Measurements from ENCODE around the gene DHX58.

Gene DHX58

DNA sequence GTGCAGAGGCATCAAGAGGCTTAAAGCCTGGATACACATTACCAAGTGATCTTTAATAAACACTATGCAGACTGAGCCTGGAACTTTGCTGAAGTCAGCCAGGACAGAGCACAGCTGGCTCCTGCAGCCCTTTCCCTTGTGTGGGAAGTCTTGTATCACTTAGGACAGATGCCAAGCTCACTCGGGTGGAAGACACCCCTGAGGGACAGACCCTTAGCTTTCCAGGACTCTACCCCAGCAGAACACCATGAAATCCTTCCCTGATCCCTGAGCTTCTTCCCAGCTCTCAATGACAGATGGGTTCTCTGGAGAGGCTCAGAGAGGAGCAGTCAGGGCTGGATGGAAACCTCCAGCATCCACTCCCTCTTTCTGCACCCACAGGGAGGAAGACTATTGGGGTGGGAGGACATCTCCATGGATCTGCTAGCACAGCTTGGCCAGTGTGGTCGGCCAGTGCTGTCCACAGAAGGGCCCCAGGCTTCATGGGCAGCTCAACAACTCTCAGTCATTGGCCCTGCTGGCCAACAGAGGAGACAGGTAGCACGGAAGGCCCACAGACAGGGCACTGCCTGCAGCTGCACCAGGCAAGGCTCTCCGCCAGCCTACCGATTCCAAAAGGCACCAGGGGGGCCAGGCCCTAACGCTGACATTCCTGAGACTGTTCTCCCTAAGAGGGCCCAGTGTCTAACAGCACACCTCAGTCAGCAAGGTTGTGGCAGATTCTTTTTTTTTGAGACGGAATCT is 26.4 kb upstream of the DHX58 start:
- Histone ChIP-seq H3K27me3 (no peaks in the 10 kb centered on the region), H4K20me1 (peaks cover 99% of the 10 kb centered on the region), H3K4me3 (no peak overlapping the region), H3K4me1 (peaks cover 65% of the 10 kb centered on the region), H3K9ac (no peak overlapping the region), H3K4me2 (no peak overlapping the region), H3K36me3 (peaks cover 84% of the 10 kb centered on the region), H3K27ac (no peak overlapping the region), H3K9me3 (no peaks in the 10 kb centered on the region)
- TF ChIP-seq Cebpa-rat (IDR thresholded peaks at IDR 0.05) = no peak

DNA sequence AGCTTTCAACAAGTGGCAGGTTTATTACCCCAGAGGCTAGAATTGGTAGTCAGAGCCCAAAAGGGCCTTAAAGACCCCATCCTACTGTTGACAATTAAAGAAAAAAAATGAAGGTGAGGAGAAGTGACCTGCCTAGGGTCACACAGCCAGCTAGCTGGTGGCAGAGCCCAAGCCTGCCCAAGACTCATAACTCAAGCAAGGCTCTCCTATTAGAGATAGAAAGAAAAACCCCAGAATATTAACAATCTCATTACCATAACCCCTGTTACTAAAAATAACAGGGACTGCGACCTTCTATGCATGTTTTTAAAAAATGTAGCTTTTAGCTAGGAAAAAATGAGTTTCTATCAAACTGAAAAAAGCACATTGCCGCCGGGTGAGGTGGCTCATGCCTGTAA is 24.1 kb upstream of the DHX58 start:
- Histone ChIP-seq H3K9ac (no peak overlapping the region), H3K36me3 (peaks cover 64% of the 10 kb centered on the region), H3K4me2 (no peak overlapping the region), H3K27me3 (no peaks in the 10 kb centered on the region), H3K27ac (no peak overlapping the region), H3K4me3 (no peak overlapping the region), H3K4me1 (peaks cover 66% of the 10 kb centered on the region), H3K9me3 (no peaks in the 10 kb centered on the region), H4K20me1 (peaks cover 99% of the 10 kb centered on the region)
- TF ChIP-seq Cebpa-rat (IDR thresholded peaks at IDR 0.05) = no peak

DNA sequence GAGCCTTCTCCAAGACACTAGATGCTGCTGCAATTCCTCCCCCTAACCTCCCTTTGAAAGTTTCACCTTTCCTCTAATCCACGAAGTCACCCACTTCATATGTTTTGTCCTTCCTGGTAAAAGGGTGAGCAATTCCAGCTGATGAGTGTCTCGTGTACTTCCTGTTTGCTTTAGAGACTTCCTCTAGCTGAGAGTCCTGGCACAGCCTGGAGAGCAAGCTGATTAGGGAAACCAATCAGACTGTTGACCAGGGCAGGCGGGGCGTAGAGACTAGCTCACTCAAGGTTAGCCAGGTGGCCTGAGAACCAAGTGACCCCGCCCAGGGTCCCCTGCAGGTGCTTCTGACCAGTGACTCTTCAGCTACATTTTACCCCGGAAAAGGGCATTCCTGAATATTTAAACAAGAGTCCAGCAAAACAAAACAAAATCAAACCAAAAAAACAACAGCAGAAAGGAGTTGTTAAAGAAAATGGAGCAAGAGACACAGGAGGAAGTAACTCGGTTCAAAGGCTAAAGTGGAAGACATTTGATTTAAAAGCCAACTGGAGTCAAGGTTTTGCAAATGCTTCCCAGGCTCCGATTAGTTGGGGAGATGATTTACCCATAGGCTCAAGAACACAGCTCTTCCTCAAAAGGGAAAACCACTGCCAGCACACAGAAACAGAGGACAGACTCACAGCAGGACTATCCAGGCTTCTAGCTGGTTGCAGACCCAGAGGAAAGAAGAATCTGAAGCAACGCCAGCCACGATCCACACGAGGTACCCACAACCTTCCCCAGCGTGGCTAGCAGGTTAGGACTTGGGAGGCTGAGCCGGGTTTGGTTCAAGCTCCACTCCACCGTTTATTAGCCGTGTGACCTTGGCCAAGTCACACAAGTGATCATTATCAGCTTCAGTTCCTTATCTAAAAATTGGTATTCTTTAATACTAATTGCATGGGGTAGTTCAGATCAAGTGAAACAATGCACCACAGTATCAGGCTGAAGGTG is 23.4 kb upstream of the DHX58 start:
- peak overlapping the region; percentile 42 for H3K4me2 ChIP-seq
- no peak overlapping the region for H3K4me3 ChIP-seq
- no peak overlapping the region for H3K9ac ChIP-seq
- H4K20me1 ChIP-seq = peaks cover 99% of the 10 kb centered on the region
- H3K4me1 ChIP-seq = peaks cover 66% of the 10 kb centered on the region
- H3K27me3 ChIP-seq = no peaks in the 10 kb centered on the region
- H3K27ac ChIP-seq = no peak overlapping the region
- H3K36me3 ChIP-seq = peaks cover 59% of the 10 kb centered on the region
- TF ChIP-seq Cebpa-rat (IDR thresholded peaks at IDR 0.05) = no peak
- H3K9me3 ChIP-seq = no peaks in the 10 kb centered on the region

DNA sequence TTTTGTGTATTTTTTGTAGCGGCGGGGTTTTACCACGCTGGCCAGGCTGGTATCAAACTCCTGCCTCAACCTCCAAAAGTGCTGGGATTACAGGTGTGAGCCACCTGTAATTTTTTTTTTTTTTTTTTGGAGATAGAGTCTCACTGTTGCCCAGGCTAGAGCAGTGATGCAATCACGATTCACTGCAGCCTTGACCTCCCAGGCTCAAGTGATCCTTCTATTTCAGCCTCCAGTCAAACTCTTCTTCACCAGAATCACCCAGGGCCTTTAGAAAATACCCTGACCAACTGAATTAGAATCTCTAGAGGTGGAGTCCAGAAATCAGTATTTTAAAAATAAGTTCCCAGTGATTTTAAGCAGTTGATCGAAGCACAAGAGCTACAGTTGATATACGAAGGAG is 22.6 kb upstream of the DHX58 start:
- Histone ChIP-seq H3K4me2 (no peak overlapping the region; the same call in 1 of the 2 replicates), H4K20me1 (peaks cover 100% of the 10 kb centered on the region), H3K36me3 (peaks cover 59% of the 10 kb centered on the region), H3K27ac (no peak overlapping the region), H3K4me3 (no peak overlapping the region), H3K9me3 (no peaks in the 10 kb centered on the region), H3K9ac (no peak overlapping the region), H3K27me3 (no peaks in the 10 kb centered on the region), H3K4me1 (peaks cover 67% of the 10 kb centered on the region)
- no peak for TF ChIP-seq Cebpa-rat (IDR thresholded peaks at IDR 0.05)

DNA sequence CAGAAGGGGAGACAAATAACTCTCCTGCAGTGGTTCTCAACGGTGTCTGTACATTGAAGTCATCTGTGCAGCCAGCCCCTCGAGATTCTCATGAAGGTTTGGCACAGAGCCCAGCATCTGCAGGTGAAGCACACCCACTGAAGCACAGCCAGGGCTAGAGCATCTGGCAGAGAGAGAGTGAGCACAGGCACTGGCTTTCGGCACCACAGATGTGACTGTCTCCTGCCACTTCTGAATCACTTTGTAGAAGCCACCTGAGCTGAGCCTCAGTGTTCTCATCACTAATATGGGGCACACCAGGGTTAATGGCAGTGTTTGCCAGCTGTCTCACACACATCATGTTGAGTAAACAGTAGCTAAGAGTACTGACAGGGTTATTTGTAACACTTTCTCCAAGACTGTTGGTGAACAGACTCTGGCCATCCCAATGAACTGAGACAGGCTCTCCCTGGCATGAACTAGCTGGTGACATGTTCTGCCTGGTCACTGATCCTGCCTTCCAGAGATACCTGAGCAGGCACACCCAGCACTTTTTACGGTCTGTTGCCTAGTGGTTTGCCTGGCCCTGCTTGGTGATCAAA is 21.0 kb upstream of the DHX58 start:
- Histone ChIP-seq H4K20me1 (peaks cover 94% of the 10 kb centered on the region), H3K9me3 (no peaks in the 10 kb centered on the region), H3K27me3 (no peaks in the 10 kb centered on the region), H3K9ac (peak overlapping the region; percentile 51; the same call in 1 of the 2 replicates), H3K4me2 (peak overlapping the region; percentile 71), H3K4me1 (peaks cover 61% of the 10 kb centered on the region), H3K27ac (peak overlapping the region; percentile 32), H3K4me3 (no peak overlapping the region), H3K36me3 (peaks cover 60% of the 10 kb centered on the region)
- no peak for TF ChIP-seq Cebpa-rat (IDR thresholded peaks at IDR 0.05)

DNA sequence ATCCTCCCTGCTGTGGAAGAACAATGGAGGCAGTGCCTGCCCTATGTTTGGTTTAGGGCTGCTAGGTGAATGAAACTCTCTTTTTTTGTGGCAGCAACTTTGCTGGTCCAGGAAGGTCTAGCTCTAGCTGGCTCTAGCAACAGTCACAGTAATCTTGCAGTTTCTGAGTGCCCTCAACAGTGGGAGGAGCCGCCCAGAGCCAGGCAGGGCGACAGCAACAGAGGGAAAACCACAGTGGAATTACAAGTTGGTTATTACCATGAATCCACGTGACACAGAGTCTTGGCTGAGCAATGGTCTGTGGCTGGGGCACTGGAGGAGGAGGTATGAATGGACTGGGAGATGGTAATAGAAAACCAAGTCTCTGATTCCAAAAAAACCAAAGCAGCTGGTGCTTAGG is 20.4 kb upstream of the DHX58 start:
- H3K9me3 ChIP-seq = no peaks in the 10 kb centered on the region
- H3K4me3 ChIP-seq = no peak overlapping the region
- H3K36me3 ChIP-seq = peaks cover 60% of the 10 kb centered on the region
- H4K20me1 ChIP-seq = peaks cover 88% of the 10 kb centered on the region
- peak overlapping the region; percentile 51; the same call in 1 of the 2 replicates for H3K9ac ChIP-seq
- H3K4me1 ChIP-seq = peaks cover 61% of the 10 kb centered on the region
- TF ChIP-seq Cebpa-rat (IDR thresholded peaks at IDR 0.05) = no peak
- H3K27me3 ChIP-seq = no peaks in the 10 kb centered on the region
- H3K27ac ChIP-seq = peak overlapping the region; percentile 32; the same call in 1 of the 2 replicates
- peak overlapping the region; percentile 71 for H3K4me2 ChIP-seq

DNA sequence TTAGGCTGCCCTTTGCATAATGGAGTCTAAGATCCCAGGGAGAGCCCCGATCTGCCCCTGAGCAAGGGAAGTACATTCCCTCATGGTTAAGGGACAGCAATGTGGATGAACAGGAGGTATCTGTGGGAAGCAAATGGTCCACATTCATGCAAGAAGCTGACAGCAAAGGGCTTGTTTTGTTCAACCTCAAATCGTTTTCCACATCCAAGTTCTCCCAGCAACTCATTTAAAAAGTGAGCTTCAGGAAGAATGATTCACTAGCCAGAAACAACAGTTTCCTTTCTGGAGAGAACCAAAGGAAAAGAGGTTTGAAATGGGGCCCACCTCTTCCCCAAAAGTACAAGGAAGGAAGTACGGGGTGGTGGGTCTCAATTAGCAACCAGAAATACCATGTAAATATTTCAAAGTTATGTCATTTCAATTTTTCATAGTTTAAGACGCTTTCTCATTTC is 19.5 kb upstream of the DHX58 start:
- Histone ChIP-seq H3K36me3 (peaks cover 61% of the 10 kb centered on the region), H3K9ac (peak overlapping the region; percentile 51), H3K4me3 (no peak overlapping the region), H3K4me1 (peaks cover 61% of the 10 kb centered on the region), H4K20me1 (peaks cover 79% of the 10 kb centered on the region), H3K9me3 (no peaks in the 10 kb centered on the region), H3K27me3 (no peaks in the 10 kb centered on the region), H3K27ac (peak overlapping the region; percentile 32), H3K4me2 (peak overlapping the region; percentile 71)
- no peak for TF ChIP-seq Cebpa-rat (IDR thresholded peaks at IDR 0.05)

DNA sequence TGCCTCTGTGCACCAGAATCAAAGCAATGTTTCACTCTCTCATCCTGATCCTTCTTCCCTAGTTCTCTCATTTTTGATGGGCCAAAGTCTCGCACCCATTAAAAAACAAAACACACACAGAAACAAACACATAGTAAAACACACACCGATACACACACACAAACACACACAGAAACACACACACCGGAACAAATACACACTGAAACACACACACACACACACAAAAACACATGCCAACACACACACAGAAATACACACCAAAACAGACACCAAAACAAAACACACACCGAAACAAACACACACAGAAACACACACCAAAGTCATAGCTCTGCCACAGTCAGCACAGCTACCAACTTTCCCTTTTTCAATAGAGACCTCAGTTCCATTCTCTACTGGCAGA is 18.7 kb upstream of the DHX58 start:
- Histone ChIP-seq H4K20me1 (peaks cover 71% of the 10 kb centered on the region), H3K36me3 (peaks cover 61% of the 10 kb centered on the region), H3K27me3 (no peaks in the 10 kb centered on the region), H3K4me1 (peaks cover 55% of the 10 kb centered on the region), H3K4me3 (no peak overlapping the region), H3K9me3 (no peaks in the 10 kb centered on the region), H3K27ac (peak overlapping the region; percentile 32), H3K4me2 (peak overlapping the region; percentile 71), H3K9ac (peak overlapping the region; percentile 51; the same call in 1 of the 2 replicates)
- no peak for TF ChIP-seq Cebpa-rat (IDR thresholded peaks at IDR 0.05)

DNA sequence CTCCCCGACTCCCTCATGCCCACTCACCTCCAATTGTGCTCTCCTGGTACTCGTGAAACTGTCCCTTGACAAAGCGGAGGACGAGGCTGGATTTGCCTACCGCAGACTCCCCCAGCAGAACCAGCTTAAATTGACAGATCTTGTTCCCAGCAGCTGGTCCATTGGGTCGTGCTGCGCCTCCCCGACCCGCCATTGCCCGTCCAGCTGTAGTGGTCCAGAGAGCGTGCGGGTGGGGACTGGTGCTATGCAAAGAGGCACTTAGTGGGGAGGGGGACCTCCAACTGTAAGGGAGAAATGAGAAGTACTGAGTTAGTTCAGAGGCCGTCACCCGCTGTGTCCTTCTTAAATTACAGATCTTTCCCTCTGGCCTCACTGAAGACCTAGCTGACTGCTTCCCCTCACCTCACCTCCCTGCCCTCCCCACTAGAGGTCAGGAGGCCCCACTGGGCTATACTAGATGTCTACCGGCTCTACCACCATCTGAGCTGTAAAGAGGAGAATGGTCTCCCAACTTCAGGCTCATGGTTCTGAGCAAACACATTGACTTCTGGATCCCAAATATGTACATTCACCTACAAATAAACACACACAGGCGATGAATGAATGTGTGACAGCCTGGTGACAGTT is 17.9 kb upstream of the DHX58 start:
- Histone ChIP-seq H3K9ac (no peak overlapping the region), H4K20me1 (peaks cover 63% of the 10 kb centered on the region), H3K36me3 (peaks cover 61% of the 10 kb centered on the region), H3K4me3 (no peak overlapping the region), H3K9me3 (no peaks in the 10 kb centered on the region), H3K4me2 (no peak overlapping the region), H3K4me1 (peaks cover 47% of the 10 kb centered on the region), H3K27me3 (no peaks in the 10 kb centered on the region), H3K27ac (peak overlapping the region; percentile 11; the same call in 1 of the 2 replicates)
- TF ChIP-seq Cebpa-rat (IDR thresholded peaks at IDR 0.05) = no peak
